Subcutaneous abdominal adipose tissue (tissue), 5 donors: ENCODE measurements around the gene CDH5.

Experiments
- H3K27ac ChIP-seq: one replicate; pipeline ENCODE4 v1.7.0; 2013; ENCODE audit warnings: low read depth, mild to moderate bottlenecking, inconsistent platforms, low read length, moderate library complexity
- H3K27me3 ChIP-seq, 5 donors: one replicate each; pipeline ENCODE4 v1.7.0; 2013; ENCODE audit warnings: low read length in 5 of 5, inconsistent platforms in 1 of 5; ENCODE audit not compliant: control insufficient read depth in 5 of 5, insufficient read depth in 4 of 5
- H3K36me3 ChIP-seq, 5 donors: one replicate each; pipeline ENCODE4 v1.7.0; 2013; ENCODE audit warnings: low read length in 5 of 5; ENCODE audit not compliant: control insufficient read depth in 5 of 5, insufficient read depth in 5 of 5
- H3K4me1 ChIP-seq, 5 donors: one replicate each; pipeline ENCODE4 v1.7.0; 2013; ENCODE audit warnings: low read length in 5 of 5, mild to moderate bottlenecking in 3 of 5, moderate library complexity in 1 of 5; ENCODE audit not compliant: control insufficient read depth in 5 of 5, insufficient read depth in 5 of 5
- H3K4me3 ChIP-seq, 5 donors: one replicate each; pipeline ENCODE4 v1.7.0; 2013; ENCODE audit warnings: low read length in 5 of 5, low read depth in 1 of 5
- H3K9ac ChIP-seq, 5 donors: one replicate each; pipeline ENCODE4 v1.7.0; 2013; ENCODE audit warnings: low read length in 5 of 5, mild to moderate bottlenecking in 4 of 5, moderate library complexity in 3 of 5
- H3K9me3 ChIP-seq, 5 donors: one replicate each; pipeline ENCODE4 v1.7.0; 2013; ENCODE audit warnings: low read length in 5 of 5; ENCODE audit not compliant: control insufficient read depth in 5 of 5
- donor health status: healthy.
- donor health status: healthy.
- donor health status: healthy.
- donor health status: healthy.
- donor health status: healthy.

CDH5 gene

GRCh38 chr16:66332634-66333610, 33.6 kb upstream of the CDH5 start:
- Histone ChIP-seq H3K36me3 (no peaks in the 10 kb centered on the region), H3K4me1 (no peaks in the 10 kb centered on the region), H3K27ac (no peak overlapping the region), H3K27me3 (peaks cover 4 to 18% (median 11%) of the 10 kb centered on the region in 5 donors), H3K4me3 (no peak overlapping the region), H3K9me3 (peaks cover 0 to 2% (median 0%) of the 10 kb centered on the region in 5 donors), H3K9ac (no peak overlapping the region)

- no peak overlapping the region for H3K9ac ChIP-seq
- no peaks in the 10 kb centered on the region for H3K4me1 ChIP-seq
- H3K27me3 ChIP-seq = peaks cover 4 to 10% (median 9%) of the 10 kb centered on the region in 5 donors
- no peaks in the 10 kb centered on the region for H3K36me3 ChIP-seq
- no peak overlapping the region for H3K4me3 ChIP-seq
- peaks cover 0 to 5% (median 0%) of the 10 kb centered on the region in 5 donors for H3K9me3 ChIP-seq
- H3K27ac ChIP-seq = no peak overlapping the region
These were observed 31.5 kb upstream of the CDH5 start for GRCh38 chr16:66334853-66335574.

- H3K4me1 ChIP-seq = no peaks in the 10 kb centered on the region
- H3K36me3 ChIP-seq = no peaks in the 10 kb centered on the region
- H3K9me3 ChIP-seq = peaks cover 0 to 5% (median 0%) of the 10 kb centered on the region in 5 donors
- no peak overlapping the region for H3K4me3 ChIP-seq
- no peak overlapping the region for H3K9ac ChIP-seq
- no peak overlapping the region for H3K27ac ChIP-seq
- peaks cover 4 to 10% (median 9%) of the 10 kb centered on the region in 5 donors for H3K27me3 ChIP-seq
These were observed 30.7 kb upstream of the CDH5 start for GRCh38 chr16:66335704-66336329.

- no peak overlapping the region for H3K27ac ChIP-seq
- no peaks in the 10 kb centered on the region for H3K4me1 ChIP-seq
- peaks cover 4 to 9% (median 6%) of the 10 kb centered on the region in 5 donors for H3K27me3 ChIP-seq
These were observed 28.9 kb upstream of the CDH5 start for GRCh38 chr16:66337463-66338188.

GRCh38 chr16:66342294-66342900, 24.1 kb upstream of the CDH5 start:
- Histone ChIP-seq H3K4me1 (peaks cover 0 to 2% (median 0%) of the 10 kb centered on the region in 5 donors), H3K9me3 (peaks cover 0 to 5% (median 0%) of the 10 kb centered on the region in 5 donors), H3K4me3 (no peak overlapping the region), H3K27ac (no peak overlapping the region), H3K27me3 (peaks cover 0 to 14% (median 4%) of the 10 kb centered on the region in 5 donors), H3K36me3 (no peaks in the 10 kb centered on the region), H3K9ac (no peak overlapping the region)

More at GRCh38 chr16:66337463-66338188, 28.9 kb upstream of the CDH5 start:
- no peak overlapping the region for H3K9ac ChIP-seq
- no peak overlapping the region for H3K4me3 ChIP-seq
- H3K36me3 ChIP-seq = no peaks in the 10 kb centered on the region
- peaks cover 0 to 5% (median 0%) of the 10 kb centered on the region in 5 donors for H3K9me3 ChIP-seq

- no peaks in the 10 kb centered on the region for H3K36me3 ChIP-seq
- no peak overlapping the region for H3K9ac ChIP-seq
- peaks cover 0 to 10% (median 7%) of the 10 kb centered on the region in 5 donors for H3K27me3 ChIP-seq
- H3K4me1 ChIP-seq = peaks cover 0 to 2% (median 0%) of the 10 kb centered on the region in 5 donors
- H3K4me3 ChIP-seq = no peak overlapping the region
- no peak overlapping the region for H3K27ac ChIP-seq
- no peaks in the 10 kb centered on the region for H3K9me3 ChIP-seq
These were observed 21.9 kb upstream of the CDH5 start for GRCh38 chr16:66344533-66345145.

- no peak overlapping the region for H3K27ac ChIP-seq
- H3K4me1 ChIP-seq = peaks cover 0 to 2% (median 0%) of the 10 kb centered on the region in 5 donors
- no peak overlapping the region for H3K4me3 ChIP-seq
- no peaks in the 10 kb centered on the region for H3K9me3 ChIP-seq
- no peaks in the 10 kb centered on the region for H3K36me3 ChIP-seq
- peaks cover 5 to 17% (median 9%) of the 10 kb centered on the region in 5 donors for H3K27me3 ChIP-seq
- H3K9ac ChIP-seq = no peak overlapping the region
These were observed 20.3 kb upstream of the CDH5 start for GRCh38 chr16:66346221-66346620.

- Histone ChIP-seq H3K27ac (no peak overlapping the region), H3K4me3 (no peak overlapping the region), H3K4me1 (peaks cover 0 to 10% (median 2%) of the 10 kb centered on the region in 5 donors), H3K9ac (no peak overlapping the region), H3K9me3 (peaks cover 0 to 3% (median 0%) of the 10 kb centered on the region in 5 donors), H3K36me3 (no peaks in the 10 kb centered on the region), H3K27me3 (peaks cover 5 to 31% (median 28%) of the 10 kb centered on the region in 5 donors)
These were observed 14.2 kb upstream of the CDH5 start for GRCh38 chr16:66352304-66352703.
